Body of pancreas (tissue), 4 donors: ENCODE results near the gene JMJD7. TPM values are rescaled to one million over a fixed set of nuclear protein-coding genes. Genes with fewer than 3 reads are reported as not detected.

Source experiments
- ATAC-seq: fragments of 150-250 bp; one replicate; pipeline ENCODE4 v1.9.1; 2016
- DNase-seq, 4 donors: peaks; one replicate each; pipeline ENCODE4 v3.0.0-alpha.2; 2019
- H3K27ac ChIP-seq, 4 donors: fragments of 200-600 bp; sonication (generic); 1 replicate in 3 of 4; 2 replicates in 1 of 4; pipeline versions ENCODE4 v1.5.1 to v1.6.1; 2016 to 2019; ENCODE audit warnings: mild to moderate bottlenecking in 1 of 4, mixed read lengths in 1 of 4, moderate library complexity in 1 of 4
- H3K27me3 ChIP-seq, 2 donors: fragments of 200-600 bp; sonication (generic); one replicate each; pipeline ENCODE4 v1.6.0; 2016; ENCODE audit warnings: mild to moderate bottlenecking in 1 of 2
- H3K36me3 ChIP-seq, 2 donors: fragments of 200-600 bp; sonication (generic); replicated peaks in 1 of 2; 2 replicates each; pipeline ENCODE4 v1.5.1; 2016; ENCODE audit warnings: low read depth in 2 of 2; ENCODE audit not compliant: insufficient read depth in 1 of 2
- H3K4me1 ChIP-seq: fragments of 200-600 bp; sonication (generic); one replicate; pipeline ENCODE4 v1.6.0; 2016
- H3K4me3 ChIP-seq, 2 donors: fragments of 200-600 bp; sonication (generic); 1 replicate in 1 of 2; 2 replicates in 1 of 2; pipeline ENCODE4 v1.5.1; 2016 to 2019
- H3K9me3 ChIP-seq, 3 donors: fragments of 200-600 bp; sonication (generic); 1 replicate in 2 of 3; 2 replicates in 1 of 3; pipeline ENCODE4 v1.5.1; 2016
- CTCF ChIP-seq, 7 experiments: fragments of 450-650 bp in 4 of 7; fragments of 200-600 bp in 3 of 7; sonication (generic) in 3 of 7; IDR thresholded peaks; one replicate each; pipeline ENCODE4 v1.5.1; 2016 to 2019; ENCODE audit warnings: antibody characterized with exemption in 7 of 7
- POLR2A ChIP-seq, 3 donors: fragments of 450-650 bp; IDR thresholded peaks; one replicate each; pipeline ENCODE4 v1.6.1; 2016; ENCODE audit warnings: antibody characterized with exemption in 3 of 3, mild to moderate bottlenecking in 2 of 3
- WGBS, 2 donors: methylation state at CpG; one replicate each; pipeline ENCODE4 v1.1.5; 2017; 5-methylcytosine and 5-hydroxymethylcytosine counted together
- intact Hi-C: fragments of 100-400 bp; cut with DNase I; formaldehyde crosslinking; loops from one replicate; pipeline ENCODE4 v1.15.1; 2023
- total RNA-seq, 2 donors: library from RNA; depleted of rRNA; stranded (reverse); fragments of >200 nt; gene quantifications; one replicate each; pipeline ENCODE4 v1.1.0, GENCODE V29; 2016

Gene JMJD7
- total RNA-seq, 2 donors from 2014 or later: 2.0 to 13.0 TPM

- DNase-seq (no peak), ATAC-seq (no peak)
- no peak overlapping the region for H3K4me3 ChIP-seq
- H3K27me3 ChIP-seq: no peaks in the 10 kb centered on the region
- no peak for TF ChIP-seq POLR2A (IDR thresholded peaks at IDR 0.05)
- no peak for TF ChIP-seq CTCF (IDR thresholded peaks at IDR 0.05)
- H3K27ac ChIP-seq: no peak overlapping the region
- H3K4me1 ChIP-seq: no peaks in the 10 kb centered on the region
- H3K36me3 ChIP-seq: no peaks in the 10 kb centered on the region
- no peaks in the 10 kb centered on the region for H3K9me3 ChIP-seq
- WGBS, 2 donors: 82 to 88% methylated on average over 7 to 9 of the region's 9 CpGs
- intact Hi-C loops: no loop called here
Measured at GRCh38 chr15:41798607-41799487, 29.0 kb upstream of the JMJD7 start.

- intact Hi-C loops: no loop called here
- ATAC-seq: no peak
- H3K36me3 ChIP-seq: no peaks in the 10 kb centered on the region
- H3K4me1 ChIP-seq: no peaks in the 10 kb centered on the region
- DNase-seq: no peak
- 76 to 91% methylated on average over 5 of the region's 5 CpGs for WGBS, 2 donors
- TF ChIP-seq CTCF (IDR thresholded peaks at IDR 0.05): no peak
- no peak for TF ChIP-seq POLR2A (IDR thresholded peaks at IDR 0.05)
- H3K4me3 ChIP-seq: no peak overlapping the region
- no peaks in the 10 kb centered on the region for H3K9me3 ChIP-seq
- no peak overlapping the region for H3K27ac ChIP-seq
- H3K27me3 ChIP-seq: no peaks in the 10 kb centered on the region
Measured at GRCh38 chr15:41799488-41799805, 28.4 kb upstream of the JMJD7 start.

DNA sequence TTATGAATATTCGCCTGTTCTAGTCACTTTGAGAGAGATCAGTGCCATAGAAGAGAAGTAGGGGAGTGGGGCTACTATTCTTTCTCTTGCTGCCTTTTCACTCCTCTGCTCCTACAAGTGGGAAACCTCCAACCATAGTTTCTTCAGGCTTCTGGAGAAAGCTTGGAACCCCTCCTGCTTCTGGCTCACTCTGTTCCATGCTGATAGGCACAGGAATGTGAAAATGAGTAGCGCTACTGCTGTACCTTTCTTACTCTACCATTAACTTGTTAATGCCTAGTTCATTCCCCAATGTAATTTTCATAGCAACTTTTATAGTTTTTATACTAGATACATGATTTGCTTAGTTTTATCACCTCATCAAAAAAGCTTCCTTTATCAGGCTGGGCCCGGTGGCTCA lies 26.7 kb upstream of the JMJD7 start:
- Histone ChIP-seq H3K27me3 (no peaks in the 10 kb centered on the region), H3K36me3 (no peaks in the 10 kb centered on the region), H3K9me3 (no peaks in the 10 kb centered on the region), H3K27ac (no peak overlapping the region), H3K4me3 (no peak overlapping the region), H3K4me1 (no peaks in the 10 kb centered on the region)
- ATAC-seq (no peak), DNase-seq (no peak)
- intact Hi-C loops: loop anchor here (10.0 kb wide), 1 partner anchor 196 kb away; no protein-coding TSS in a partner anchor
- 81 to 94% methylated on average over 3 of the region's 3 CpGs for WGBS, 2 donors
- no peak for TF ChIP-seq CTCF (IDR thresholded peaks at IDR 0.05)

DNA sequence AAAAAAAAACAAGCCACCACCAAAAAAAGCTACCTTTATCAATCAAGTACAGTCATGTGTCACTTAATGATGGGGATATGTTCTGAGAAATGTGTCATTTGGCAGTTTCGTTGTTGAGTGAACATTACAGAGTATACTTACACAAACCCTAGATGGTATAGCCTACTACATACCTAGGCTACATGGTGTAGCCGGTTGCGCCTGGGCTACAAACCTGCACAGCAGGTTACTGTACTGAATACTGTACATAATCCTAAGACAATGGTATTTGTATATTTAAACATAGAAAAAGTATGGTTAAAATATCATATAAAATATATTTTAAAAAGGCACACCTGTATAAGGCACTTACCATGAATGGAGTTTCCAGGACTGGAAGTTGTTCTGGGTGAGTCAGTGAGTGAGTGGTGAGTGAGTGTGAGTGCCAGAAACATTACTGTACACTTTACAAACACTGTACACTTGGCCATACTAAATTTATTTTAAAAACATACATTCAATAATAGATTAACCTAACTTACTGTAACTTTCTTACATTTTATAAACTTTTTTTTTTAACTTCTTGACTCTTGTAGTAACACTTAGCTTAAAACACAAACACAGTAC lies 25.9 kb upstream of the JMJD7 start:
- WGBS, 2 donors: 88 to 96% methylated on average over 3 of the region's 3 CpGs
- Histone ChIP-seq H3K27me3 (no peaks in the 10 kb centered on the region), H3K27ac (no peak overlapping the region), H3K9me3 (no peaks in the 10 kb centered on the region), H3K4me1 (no peaks in the 10 kb centered on the region), H3K36me3 (no peaks in the 10 kb centered on the region), H3K4me3 (no peak overlapping the region)
- no peak for ATAC-seq
- TF ChIP-seq POLR2A (IDR thresholded peaks at IDR 0.05) (no peak), CTCF (IDR thresholded peaks at IDR 0.05) (no peak)
- no peak for DNase-seq
- intact Hi-C loops: loop anchor here (10.0 kb wide), 1 partner anchor 197 kb away; no protein-coding TSS in a partner anchor
